H1 (cell line): ENCODE measurements around the gene TBC1D2B. TPM values are rescaled to one million over a fixed set of nuclear protein-coding genes. Genes with fewer than 3 reads are reported as not detected.

ENCODE experiments used
- BCL11A ChIP-seq, 2 experiments: IDR thresholded peaks; one replicate each; pipeline ENCODE4 v1.6.1; 2011; ENCODE audit warnings: low read depth in 2 of 2, low read length in 2 of 2, mild to moderate bottlenecking in 2 of 2
- CEBPB ChIP-seq: IDR thresholded peaks from 2 replicates; pipeline ENCODE4 v1.6.1; 2012; ENCODE audit warnings: low read depth, low read length
- JUN ChIP-seq: IDR thresholded peaks from 2 replicates; pipeline ENCODE4 v1.6.1; 2011; ENCODE audit warnings: low read depth, mild to moderate bottlenecking, improper control_type of control experiment, low read length
- NRF1 ChIP-seq: IDR thresholded peaks from 2 replicates; pipeline ENCODE4 v1.6.1; 2011; ENCODE audit warnings: mild to moderate bottlenecking, low read depth, low read length, improper control_type of control experiment
- RNF2 ChIP-seq: fragments of 200-900, 300-1000 bp; sonication (generic); IDR thresholded peaks from 2 replicates; pipeline ENCODE4 v1.7.1; 2016; ENCODE audit warnings: borderline replicate concordance, low read depth, mild to moderate bottlenecking, antibody characterized with exemption, low read length; ENCODE audit not compliant: poor library complexity, severe bottlenecking; ENCODE audit errors: missing control alignments
- SP4 ChIP-seq: IDR thresholded peaks from 2 replicates; pipeline ENCODE4 v1.6.1; 2012; ENCODE audit warnings: low read length, inconsistent platforms
- polyA plus RNA-seq, 7 experiments: library from polyadenylated mRNA; depleted of rRNA in 3 of 7; stranded (reverse) in 5 of 7; unstranded in 2 of 7; fragments of >200 nt in 5 of 7; fragments of 200-250 nt in 2 of 7; gene quantifications; 1 replicate in 5 of 7; 2 replicates in 1 of 7; 4 replicates in 1 of 7; pipeline versions ENCODE4 v1.2.1 to v1.2.3, GENCODE V29; 2011 to 2013; ENCODE audit warnings: missing spikeins in 2 of 7, mixed read lengths in 2 of 7
- total RNA-seq: library from RNA; stranded (reverse); fragmentation: NEBNext Ultra II Directional; extraction: Animal tissue kit (Norgen Biotek cat#: 25700); gene quantifications from 2 replicates; pipeline ENCODE4 v1.2.1, GENCODE V29; 2021
- TF ChIP-seq, protein P1 (sequence below): fragments of 300-600 bp; sonication (generic); IDR thresholded peaks from 2 replicates; pipeline ENCODE4 v1.7.1; 2012; ENCODE audit warnings: low read length, moderate library complexity, mild to moderate bottlenecking, inconsistent platforms; ENCODE audit not compliant: insufficient replicate concordance
- TF ChIP-seq, protein P2 (sequence below): IDR thresholded peaks from 2 replicates; pipeline ENCODE4 v1.6.1; 2012; ENCODE audit warnings: low read length, inconsistent platforms

TBC1D2B gene
- total and polyA plus RNA-seq, 2 of the 8 experiments (the other 6 are each of a cell fraction or from before 2014, with no cell fraction given) = 11.9 to 19.5 TPM

DNA sequence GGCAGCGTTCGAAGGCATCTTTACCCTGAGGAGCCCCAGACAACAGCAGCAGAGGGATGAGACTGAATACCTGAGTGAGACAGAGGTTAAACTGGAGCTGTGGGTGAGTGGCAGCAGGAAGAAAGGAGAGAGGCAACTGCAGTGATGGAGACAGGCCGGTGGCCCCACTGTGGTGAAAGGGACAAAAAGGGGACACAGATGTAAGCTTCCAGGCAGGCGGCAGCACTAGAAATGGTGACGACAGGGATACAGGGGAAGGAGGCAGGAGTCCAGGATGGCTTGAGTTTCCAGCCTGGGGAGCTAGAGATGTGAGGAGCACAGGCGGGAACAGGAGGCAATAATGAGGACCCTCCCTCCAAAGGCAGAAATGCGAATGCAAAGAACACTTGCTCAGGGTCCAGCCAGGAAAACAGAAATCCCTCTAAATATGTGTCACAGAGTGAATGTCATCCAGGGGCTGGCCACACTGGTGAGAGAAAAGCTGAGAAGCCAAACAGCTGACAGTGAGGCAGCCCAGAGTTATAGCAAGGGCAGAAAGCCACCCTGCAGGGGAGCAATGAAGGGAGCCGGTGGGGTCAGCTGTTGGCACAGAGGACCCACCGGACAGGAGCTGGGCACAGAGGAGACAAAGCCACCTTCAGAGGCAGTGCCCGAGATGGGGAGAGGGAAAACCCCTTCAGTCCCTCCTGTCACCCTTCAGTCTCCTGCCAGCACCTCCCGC lies 70.1 kb downstream of the TBC1D2B start (continued):
- TF ChIP-seq, protein P1, sequence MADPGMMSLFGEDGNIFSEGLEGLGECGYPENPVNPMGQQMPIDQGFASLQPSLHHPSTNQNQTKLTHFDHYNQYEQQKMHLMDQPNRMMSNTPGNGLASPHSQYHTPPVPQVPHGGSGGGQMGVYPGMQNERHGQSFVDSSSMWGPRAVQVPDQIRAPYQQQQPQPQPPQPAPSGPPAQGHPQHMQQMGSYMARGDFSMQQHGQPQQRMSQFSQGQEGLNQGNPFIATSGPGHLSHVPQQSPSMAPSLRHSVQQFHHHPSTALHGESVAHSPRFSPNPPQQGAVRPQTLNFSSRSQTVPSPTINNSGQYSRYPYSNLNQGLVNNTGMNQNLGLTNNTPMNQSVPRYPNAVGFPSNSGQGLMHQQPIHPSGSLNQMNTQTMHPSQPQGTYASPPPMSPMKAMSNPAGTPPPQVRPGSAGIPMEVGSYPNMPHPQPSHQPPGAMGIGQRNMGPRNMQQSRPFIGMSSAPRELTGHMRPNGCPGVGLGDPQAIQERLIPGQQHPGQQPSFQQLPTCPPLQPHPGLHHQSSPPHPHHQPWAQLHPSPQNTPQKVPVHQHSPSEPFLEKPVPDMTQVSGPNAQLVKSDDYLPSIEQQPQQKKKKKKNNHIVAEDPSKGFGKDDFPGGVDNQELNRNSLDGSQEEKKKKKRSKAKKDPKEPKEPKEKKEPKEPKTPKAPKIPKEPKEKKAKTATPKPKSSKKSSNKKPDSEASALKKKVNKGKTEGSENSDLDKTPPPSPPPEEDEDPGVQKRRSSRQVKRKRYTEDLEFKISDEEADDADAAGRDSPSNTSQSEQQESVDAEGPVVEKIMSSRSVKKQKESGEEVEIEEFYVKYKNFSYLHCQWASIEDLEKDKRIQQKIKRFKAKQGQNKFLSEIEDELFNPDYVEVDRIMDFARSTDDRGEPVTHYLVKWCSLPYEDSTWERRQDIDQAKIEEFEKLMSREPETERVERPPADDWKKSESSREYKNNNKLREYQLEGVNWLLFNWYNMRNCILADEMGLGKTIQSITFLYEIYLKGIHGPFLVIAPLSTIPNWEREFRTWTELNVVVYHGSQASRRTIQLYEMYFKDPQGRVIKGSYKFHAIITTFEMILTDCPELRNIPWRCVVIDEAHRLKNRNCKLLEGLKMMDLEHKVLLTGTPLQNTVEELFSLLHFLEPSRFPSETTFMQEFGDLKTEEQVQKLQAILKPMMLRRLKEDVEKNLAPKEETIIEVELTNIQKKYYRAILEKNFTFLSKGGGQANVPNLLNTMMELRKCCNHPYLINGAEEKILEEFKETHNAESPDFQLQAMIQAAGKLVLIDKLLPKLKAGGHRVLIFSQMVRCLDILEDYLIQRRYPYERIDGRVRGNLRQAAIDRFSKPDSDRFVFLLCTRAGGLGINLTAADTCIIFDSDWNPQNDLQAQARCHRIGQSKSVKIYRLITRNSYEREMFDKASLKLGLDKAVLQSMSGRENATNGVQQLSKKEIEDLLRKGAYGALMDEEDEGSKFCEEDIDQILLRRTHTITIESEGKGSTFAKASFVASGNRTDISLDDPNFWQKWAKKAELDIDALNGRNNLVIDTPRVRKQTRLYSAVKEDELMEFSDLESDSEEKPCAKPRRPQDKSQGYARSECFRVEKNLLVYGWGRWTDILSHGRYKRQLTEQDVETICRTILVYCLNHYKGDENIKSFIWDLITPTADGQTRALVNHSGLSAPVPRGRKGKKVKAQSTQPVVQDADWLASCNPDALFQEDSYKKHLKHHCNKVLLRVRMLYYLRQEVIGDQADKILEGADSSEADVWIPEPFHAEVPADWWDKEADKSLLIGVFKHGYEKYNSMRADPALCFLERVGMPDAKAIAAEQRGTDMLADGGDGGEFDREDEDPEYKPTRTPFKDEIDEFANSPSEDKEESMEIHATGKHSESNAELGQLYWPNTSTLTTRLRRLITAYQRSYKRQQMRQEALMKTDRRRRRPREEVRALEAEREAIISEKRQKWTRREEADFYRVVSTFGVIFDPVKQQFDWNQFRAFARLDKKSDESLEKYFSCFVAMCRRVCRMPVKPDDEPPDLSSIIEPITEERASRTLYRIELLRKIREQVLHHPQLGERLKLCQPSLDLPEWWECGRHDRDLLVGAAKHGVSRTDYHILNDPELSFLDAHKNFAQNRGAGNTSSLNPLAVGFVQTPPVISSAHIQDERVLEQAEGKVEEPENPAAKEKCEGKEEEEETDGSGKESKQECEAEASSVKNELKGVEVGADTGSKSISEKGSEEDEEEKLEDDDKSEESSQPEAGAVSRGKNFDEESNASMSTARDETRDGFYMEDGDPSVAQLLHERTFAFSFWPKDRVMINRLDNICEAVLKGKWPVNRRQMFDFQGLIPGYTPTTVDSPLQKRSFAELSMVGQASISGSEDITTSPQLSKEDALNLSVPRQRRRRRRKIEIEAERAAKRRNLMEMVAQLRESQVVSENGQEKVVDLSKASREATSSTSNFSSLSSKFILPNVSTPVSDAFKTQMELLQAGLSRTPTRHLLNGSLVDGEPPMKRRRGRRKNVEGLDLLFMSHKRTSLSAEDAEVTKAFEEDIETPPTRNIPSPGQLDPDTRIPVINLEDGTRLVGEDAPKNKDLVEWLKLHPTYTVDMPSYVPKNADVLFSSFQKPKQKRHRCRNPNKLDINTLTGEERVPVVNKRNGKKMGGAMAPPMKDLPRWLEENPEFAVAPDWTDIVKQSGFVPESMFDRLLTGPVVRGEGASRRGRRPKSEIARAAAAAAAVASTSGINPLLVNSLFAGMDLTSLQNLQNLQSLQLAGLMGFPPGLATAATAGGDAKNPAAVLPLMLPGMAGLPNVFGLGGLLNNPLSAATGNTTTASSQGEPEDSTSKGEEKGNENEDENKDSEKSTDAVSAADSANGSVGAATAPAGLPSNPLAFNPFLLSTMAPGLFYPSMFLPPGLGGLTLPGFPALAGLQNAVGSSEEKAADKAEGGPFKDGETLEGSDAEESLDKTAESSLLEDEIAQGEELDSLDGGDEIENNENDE = no peak
- no peak for TF ChIP-seq JUN
- no peak for TF ChIP-seq RNF2
- TF ChIP-seq NRF1 = no peak
- TF ChIP-seq, protein P2, sequence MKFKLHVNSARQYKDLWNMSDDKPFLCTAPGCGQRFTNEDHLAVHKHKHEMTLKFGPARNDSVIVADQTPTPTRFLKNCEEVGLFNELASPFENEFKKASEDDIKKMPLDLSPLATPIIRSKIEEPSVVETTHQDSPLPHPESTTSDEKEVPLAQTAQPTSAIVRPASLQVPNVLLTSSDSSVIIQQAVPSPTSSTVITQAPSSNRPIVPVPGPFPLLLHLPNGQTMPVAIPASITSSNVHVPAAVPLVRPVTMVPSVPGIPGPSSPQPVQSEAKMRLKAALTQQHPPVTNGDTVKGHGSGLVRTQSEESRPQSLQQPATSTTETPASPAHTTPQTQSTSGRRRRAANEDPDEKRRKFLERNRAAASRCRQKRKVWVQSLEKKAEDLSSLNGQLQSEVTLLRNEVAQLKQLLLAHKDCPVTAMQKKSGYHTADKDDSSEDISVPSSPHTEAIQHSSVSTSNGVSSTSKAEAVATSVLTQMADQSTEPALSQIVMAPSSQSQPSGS = no peak
- no peak for TF ChIP-seq BCL11A (IDR thresholded peaks at IDR 0.05; ENCODE audit: low read depth in 2 of 2, low read length in 2 of 2)
- no peak for TF ChIP-seq SP4
- no peak for TF ChIP-seq CEBPB
